ENCODE data around the gene CHRM1. TPM values are rescaled to one million over a fixed set of nuclear protein-coding genes. Genes with fewer than 3 reads are reported as not detected.
A peak's percentile ranks its signal among the peaks of the same experiment; 100 is the strongest.

The CHRM1 gene
- total and polyA plus RNA-seq, 7 donors, result 0.06 TPM; not detected in 6

- H3K9me3 ChIP-seq, result no peaks in the 10 kb centered on the region
- H3K27ac ChIP-seq, result no peak overlapping the region
- 6 to 7% (median 7%) methylated on average over 51 to 52 of the region's 52 CpGs for whole genome bisulfite sequencing, 3 donors
- peak overlapping the region; percentile 49 for H3K4me3 ChIP-seq
- peaks cover 0 to 74% (median 34%) of the 10 kb centered on the region in 3 donors for H3K27me3 ChIP-seq (ENCODE audit: insufficient read depth in 3 of 3, low read length in 2 of 3)
- no peak for TF ChIP-seq CTCF (IDR thresholded peaks at IDR 0.05)
- intact Hi-C loops (cut with DNase I), result no loop called here
- no peak for ATAC-seq
- no peak for DNase-seq
- H3K36me3 ChIP-seq (ENCODE audit: insufficient read depth in 1 of 2, low read depth in 1 of 2), result no peaks in the 10 kb centered on the region
- peaks cover 7% of the 10 kb centered on the region for H3K4me1 ChIP-seq
Observed at GRCh38 chr11:62923601-62924411, 2.6 kb upstream of the CHRM1 start.

GRCh38 chr11:62922653-62923431, 1.7 kb upstream of the CHRM1 start:
- H3K4me1 ChIP-seq, result peaks cover 7% of the 10 kb centered on the region
- intact Hi-C loops (cut with DNase I), result no loop called here
- no peak overlapping the region for H3K4me3 ChIP-seq

GRCh38 chr11:62922189-62922589, 1.0 kb upstream of the CHRM1 start:
- no peak for TF ChIP-seq CTCF (IDR thresholded peaks at IDR 0.05)
- ATAC-seq (no peak), DNase-seq (no peak)
- Histone ChIP-seq H3K27me3 (ENCODE audit: insufficient read depth in 3 of 3, low read length in 2 of 3) (peaks cover 0 to 58% (median 31%) of the 10 kb centered on the region in 3 donors), H3K27ac (no peak overlapping the region), H3K4me3 (no peak overlapping the region), H3K9me3 (no peaks in the 10 kb centered on the region), H3K36me3 (ENCODE audit: insufficient read depth in 1 of 2, low read depth in 1 of 2) (no peaks in the 10 kb centered on the region), H3K4me1 (peaks cover 7% of the 10 kb centered on the region)
- WGBS, 3 donors, result 48 to 51% (median 48%) methylated on average over 4 of the region's 4 CpGs
- intact Hi-C loops (cut with DNase I), result no loop called here

More at GRCh38 chr11:62922653-62923431, 1.7 kb upstream of the CHRM1 start:
- DNase-seq (peak in 1 of 2 donors; percentile 44), ATAC-seq (peak in 2 of 4 donors; percentile 32 to 34)
- Histone ChIP-seq H3K27ac (no peak overlapping the region), H3K36me3 (ENCODE audit: insufficient read depth in 1 of 2, low read depth in 1 of 2) (no peaks in the 10 kb centered on the region), H3K9me3 (no peaks in the 10 kb centered on the region), H3K27me3 (ENCODE audit: insufficient read depth in 3 of 3, low read length in 2 of 3) (peaks cover 0 to 64% (median 34%) of the 10 kb centered on the region in 3 donors)
- no peak for TF ChIP-seq CTCF (IDR thresholded peaks at IDR 0.05)
- WGBS, 3 donors, result 34 to 38% (median 35%) methylated on average over 24 of the region's 24 CpGs

DNA sequence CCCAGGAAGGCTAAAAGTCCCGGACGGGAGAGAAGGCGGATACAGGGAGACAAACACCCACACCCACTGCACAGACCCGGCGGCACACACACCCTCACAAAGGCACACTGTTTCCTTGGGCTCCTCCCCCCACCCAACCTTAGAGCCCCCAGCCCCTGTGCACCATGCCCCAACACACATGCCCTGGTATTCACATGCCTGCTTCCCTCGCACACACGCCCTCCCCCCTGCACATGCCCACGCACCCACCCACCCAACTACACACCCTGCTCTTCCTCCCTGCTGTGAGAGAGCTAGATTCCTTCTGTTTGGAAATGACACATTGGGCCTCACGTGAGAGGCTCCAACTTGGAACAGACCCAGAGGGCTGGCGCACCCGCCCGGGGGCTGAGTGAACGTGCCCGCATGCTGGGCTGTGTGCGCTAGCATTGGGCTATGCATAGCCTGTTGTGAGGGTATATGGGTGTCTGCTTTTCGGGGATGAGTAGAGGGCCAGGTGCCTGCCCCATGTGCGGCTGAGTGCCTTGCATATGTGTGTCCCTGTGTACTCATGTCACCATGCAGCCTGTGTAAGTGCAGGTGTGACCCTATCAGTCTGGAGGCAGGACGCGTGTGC, 518 bp upstream of the CHRM1 start:
- Histone ChIP-seq H3K4me3 (no peak overlapping the region), H3K27ac (no peak overlapping the region), H3K27me3 (ENCODE audit: insufficient read depth in 3 of 3, low read length in 2 of 3) (peaks cover 0 to 53% (median 26%) of the 10 kb centered on the region in 3 donors), H3K4me1 (peaks cover 7% of the 10 kb centered on the region), H3K36me3 (ENCODE audit: insufficient read depth in 1 of 2, low read depth in 1 of 2) (no peaks in the 10 kb centered on the region), H3K9me3 (no peaks in the 10 kb centered on the region)
- WGBS, 3 donors, result 22 to 31% (median 26%) methylated on average over 16 to 19 of the region's 19 CpGs
- intact Hi-C loops (cut with DNase I), result no loop called here
- ATAC-seq (no peak), DNase-seq (no peak)
- TF ChIP-seq CTCF (IDR thresholded peaks at IDR 0.05), result no peak
